Measurements from ENCODE around the gene MBP.

The MBP gene

GRCh38 chr18:77164763-77165485, 32.3 kb upstream of the MBP start:
- TF ChIP-seq GABPA (IDR thresholded peaks at IDR 0.05; ENCODE audit: low read depth) (no peak), POLR2AphosphoS5 (IDR thresholded peaks at IDR 0.05; ENCODE audit: low read depth) (no peak), REST (IDR thresholded peaks at IDR 0.05; ENCODE audit: insufficient replicate concordance, low read depth) (no peak), SPI1 (IDR thresholded peaks at IDR 0.05; ENCODE audit: borderline replicate concordance, low read depth) (no peak), CTCF (IDR thresholded peaks at IDR 0.05; ENCODE audit: insufficient read depth, low read length) (no peak)
- Histone ChIP-seq H3K4me3 (replicated peaks; ENCODE audit: insufficient read depth, low read length) (no peak overlapping the region), H3K27me3 (ENCODE audit: insufficient read depth, poor library complexity, severe bottlenecking) (peaks cover 2% of the 10 kb centered on the region), H3K27ac (replicated peaks) (no peak overlapping the region)
- no peak for DNase-seq (ENCODE audit: low read depth in 1 of 2, low spot score in 1 of 2)

- Histone ChIP-seq H3K4me3 (replicated peaks; ENCODE audit: insufficient read depth, low read length) (no peak overlapping the region), H3K27ac (replicated peaks) (no peak overlapping the region), H3K27me3 (ENCODE audit: insufficient read depth, poor library complexity, severe bottlenecking) (peaks cover 2% of the 10 kb centered on the region)
- no peak for TF ChIP-seq CTCF (IDR thresholded peaks at IDR 0.05; ENCODE audit: insufficient read depth, low read length)
- TF ChIP-seq GABPA (IDR thresholded peaks at IDR 0.05; ENCODE audit: low read depth) = no peak
- TF ChIP-seq POLR2AphosphoS5 (IDR thresholded peaks at IDR 0.05; ENCODE audit: low read depth) = no peak
- no peak for TF ChIP-seq SPI1 (IDR thresholded peaks at IDR 0.05; ENCODE audit: borderline replicate concordance, low read depth)
- no peak for TF ChIP-seq REST (IDR thresholded peaks at IDR 0.05; ENCODE audit: insufficient replicate concordance, low read depth)
- no peak for DNase-seq (ENCODE audit: low read depth in 1 of 2, low spot score in 1 of 2)
These were observed 31.4 kb upstream of the MBP start for GRCh38 chr18:77164026-77164425.

GRCh38 chr18:77162580-77162979, 30.0 kb upstream of the MBP start:
- no peak for TF ChIP-seq POLR2AphosphoS5 (IDR thresholded peaks at IDR 0.05; ENCODE audit: low read depth)
- TF ChIP-seq SPI1 (IDR thresholded peaks at IDR 0.05; ENCODE audit: borderline replicate concordance, low read depth) = no peak
- TF ChIP-seq REST (IDR thresholded peaks at IDR 0.05; ENCODE audit: insufficient replicate concordance, low read depth) = no peak
- TF ChIP-seq CTCF (IDR thresholded peaks at IDR 0.05; ENCODE audit: insufficient read depth, low read length) = no peak
- TF ChIP-seq GABPA (IDR thresholded peaks at IDR 0.05; ENCODE audit: low read depth) = no peak
- H3K27me3 ChIP-seq (ENCODE audit: insufficient read depth, poor library complexity, severe bottlenecking) = peaks cover 2% of the 10 kb centered on the region
- no peak for DNase-seq (ENCODE audit: low read depth in 1 of 2, low spot score in 1 of 2)
- no peak overlapping the region for H3K27ac ChIP-seq (replicated peaks)
- no peak overlapping the region for H3K4me3 ChIP-seq (replicated peaks; ENCODE audit: insufficient read depth, low read length)

Data from HL-60 (cell line).